Activated B cell treated with CpG ODN at 0.5 μM for 24 hours (primary cell): ENCODE results near the gene TECPR1. TPM values are rescaled to one million over a fixed set of nuclear protein-coding genes. Genes with fewer than 3 reads are reported as not detected.

Experiments used
- ATAC-seq: fragments of 200-7000 bp; cut with Tn5 transposase; one replicate; pipeline ENCODE4 v1.10.0; 2021; ENCODE audit warnings: low read depth, mild to moderate bottlenecking, moderate library complexity
- CTCF ChIA-PET: fragments of 350-600 bp; sonication (Branson Sonifier 250); formaldehyde crosslinking; loops from one replicate; lab custom pipeline; 2021; ENCODE audit warnings: antibody characterized with exemption; lab: Charles Lee
- POLR2A ChIA-PET: fragments of 350-600 bp; sonication (Branson Sonifier 250); formaldehyde crosslinking; loops from one replicate; lab custom pipeline; 2021; ENCODE audit warnings: antibody characterized with exemption; lab: Charles Lee
- DNase-seq: peaks from one replicate; pipeline ENCODE4 v3.0.0; 2022
- H3K27ac Mint-ChIP-seq: one replicate; pipeline ENCODE4 v1.8.0; 2020; ENCODE audit warnings: mixed read lengths
- H3K27me3 Mint-ChIP-seq: one replicate; pipeline ENCODE4 v1.8.0; 2021; ENCODE audit warnings: mixed read lengths
- H3K36me3 Mint-ChIP-seq: one replicate; pipeline ENCODE4 v1.8.0; 2021; ENCODE audit warnings: low read depth, mixed read lengths
- H3K4me1 Mint-ChIP-seq: one replicate; pipeline ENCODE4 v1.8.0; 2021; ENCODE audit warnings: mixed read lengths
- H3K4me3 Mint-ChIP-seq: one replicate; pipeline ENCODE4 v1.8.0; 2020; ENCODE audit warnings: mild to moderate bottlenecking, mixed read lengths
- H3K9me3 Mint-ChIP-seq: one replicate; pipeline ENCODE4 v1.8.0; 2020; ENCODE audit warnings: mixed read lengths
- intact Hi-C: fragments of 100-400 bp; cut with micrococcal nuclease; formaldehyde crosslinking; loops from one replicate; pipeline ENCODE4 v1.15.1; 2024
- total RNA-seq: library from RNA; stranded (reverse); gene quantifications from 2 replicates; pipeline ENCODE4 v1.2.3, GENCODE V29; 2022
- TF ChIP-seq, protein P1 (sequence below): fragments of 200-600 bp; IDR thresholded peaks from one replicate; pipeline ENCODE4 v1.8.0; 2022; ENCODE audit warnings: antibody characterized with exemption, mild to moderate bottlenecking

The TECPR1 gene
- total RNA-seq, 1 donor from 2014 or later, result 34.5 TPM

DNA sequence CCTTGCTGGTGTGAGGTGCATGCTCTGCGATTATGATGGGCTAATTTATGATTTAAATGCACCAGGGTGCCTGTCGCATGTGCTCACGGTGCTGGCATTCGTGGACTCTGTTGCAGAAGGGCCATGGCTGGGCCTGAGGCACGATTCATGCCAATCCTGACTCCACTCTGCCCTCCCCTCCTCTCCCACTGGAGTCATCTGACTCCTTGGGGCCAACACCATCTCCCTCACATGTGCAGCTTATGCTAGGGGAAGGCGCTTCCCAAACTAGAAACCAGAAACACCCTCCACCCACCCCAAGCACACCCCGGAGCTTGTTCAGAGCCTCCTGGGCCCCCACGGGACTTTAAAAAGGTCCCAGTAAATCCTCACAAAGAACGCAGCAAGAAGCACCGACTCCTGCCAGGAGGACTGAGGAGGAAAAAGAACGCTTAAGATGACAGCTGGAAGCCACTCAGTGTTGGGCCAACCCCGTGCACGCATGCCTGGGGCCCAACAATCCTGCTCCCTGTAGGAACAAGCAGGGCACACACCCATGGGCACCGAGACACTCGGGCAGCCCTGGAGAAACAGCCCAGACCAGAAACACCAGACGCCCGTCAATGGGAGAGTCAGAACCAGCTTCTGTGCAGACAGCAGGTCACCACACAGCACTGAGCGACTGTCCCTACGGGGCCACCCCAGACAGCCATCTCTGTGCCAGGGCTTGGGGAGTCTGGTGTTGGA lies 43.6 kb upstream of the TECPR1 start:
- no peaks in the 10 kb centered on the region for H3K9me3 Mint-ChIP-seq
- H3K36me3 Mint-ChIP-seq, result peaks cover 30% of the 10 kb centered on the region
- H3K4me1 Mint-ChIP-seq, result no peaks in the 10 kb centered on the region
- TF ChIP-seq, protein P1, sequence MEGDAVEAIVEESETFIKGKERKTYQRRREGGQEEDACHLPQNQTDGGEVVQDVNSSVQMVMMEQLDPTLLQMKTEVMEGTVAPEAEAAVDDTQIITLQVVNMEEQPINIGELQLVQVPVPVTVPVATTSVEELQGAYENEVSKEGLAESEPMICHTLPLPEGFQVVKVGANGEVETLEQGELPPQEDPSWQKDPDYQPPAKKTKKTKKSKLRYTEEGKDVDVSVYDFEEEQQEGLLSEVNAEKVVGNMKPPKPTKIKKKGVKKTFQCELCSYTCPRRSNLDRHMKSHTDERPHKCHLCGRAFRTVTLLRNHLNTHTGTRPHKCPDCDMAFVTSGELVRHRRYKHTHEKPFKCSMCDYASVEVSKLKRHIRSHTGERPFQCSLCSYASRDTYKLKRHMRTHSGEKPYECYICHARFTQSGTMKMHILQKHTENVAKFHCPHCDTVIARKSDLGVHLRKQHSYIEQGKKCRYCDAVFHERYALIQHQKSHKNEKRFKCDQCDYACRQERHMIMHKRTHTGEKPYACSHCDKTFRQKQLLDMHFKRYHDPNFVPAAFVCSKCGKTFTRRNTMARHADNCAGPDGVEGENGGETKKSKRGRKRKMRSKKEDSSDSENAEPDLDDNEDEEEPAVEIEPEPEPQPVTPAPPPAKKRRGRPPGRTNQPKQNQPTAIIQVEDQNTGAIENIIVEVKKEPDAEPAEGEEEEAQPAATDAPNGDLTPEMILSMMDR, result no peak
- DNase-seq (no peak), ATAC-seq (no peak)
- intact Hi-C loops, result loop anchor here (1.0 to 2.0 kb wide), 3 partner anchors 106 to 545 kb away; partner anchors contain the start of gene BAIAP2L1
- no peak overlapping the region for H3K4me3 Mint-ChIP-seq
- ChIA-PET CTCF (interaction anchor here (0.9 to 1.4 kb wide), 2 partner anchors 106 to 450 kb away, joined by 3 to 5 read pairs; no protein-coding TSS in a partner anchor), POLR2A (no interaction called here)
- no peaks in the 10 kb centered on the region for H3K27me3 Mint-ChIP-seq
- H3K27ac Mint-ChIP-seq, result no peak overlapping the region

DNA sequence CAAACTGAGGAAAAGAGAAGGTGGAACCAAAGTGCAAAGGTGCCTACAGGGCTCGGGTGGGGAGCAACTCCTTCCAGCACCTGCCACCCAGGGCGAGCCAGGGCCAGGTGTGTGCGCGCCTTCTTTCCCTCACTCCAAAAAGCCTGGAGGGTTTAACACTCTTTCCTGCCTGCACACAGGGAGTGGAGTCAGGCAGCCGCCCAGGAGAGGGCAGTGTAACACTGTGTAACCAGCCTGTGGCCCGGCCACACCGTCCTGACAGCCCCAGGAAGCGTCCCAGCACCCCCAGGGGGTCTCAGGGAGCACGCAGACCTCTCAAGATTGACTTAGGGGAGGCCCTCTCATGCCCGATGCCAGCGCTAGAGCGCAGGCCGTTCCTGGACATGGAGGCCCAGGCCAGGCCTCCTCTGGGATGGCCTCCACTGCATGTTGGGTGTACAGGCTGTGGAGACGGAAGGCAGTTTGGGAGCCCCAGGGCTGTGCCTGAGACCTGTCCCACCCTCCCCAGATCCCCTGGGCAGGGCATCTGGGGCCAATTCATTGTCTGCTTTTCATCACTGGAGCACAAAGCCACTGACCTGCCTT lies 42.9 kb upstream of the TECPR1 start:
- H3K36me3 Mint-ChIP-seq, result peaks cover 30% of the 10 kb centered on the region
- ChIA-PET POLR2A (no interaction called here), CTCF (interaction anchor here (0.9 to 2.8 kb wide), 5 partner anchors 106 to 547 kb away, joined by 4 to 8 read pairs (median 5); partner anchors contain the start of gene BAIAP2L1)
- no peak overlapping the region for H3K4me3 Mint-ChIP-seq
- H3K27me3 Mint-ChIP-seq, result no peaks in the 10 kb centered on the region
- H3K4me1 Mint-ChIP-seq, result no peaks in the 10 kb centered on the region
- intact Hi-C loops, result loop anchor here (1.0 to 2.0 kb wide), 4 partner anchors 106 to 546 kb away; partner anchors contain the start of gene BAIAP2L1
- H3K9me3 Mint-ChIP-seq, result no peaks in the 10 kb centered on the region
- DNase-seq (peak; percentile 49), ATAC-seq (peak; percentile 79)
- TF ChIP-seq, protein P1, result no peak
- no peak overlapping the region for H3K27ac Mint-ChIP-seq

DNA sequence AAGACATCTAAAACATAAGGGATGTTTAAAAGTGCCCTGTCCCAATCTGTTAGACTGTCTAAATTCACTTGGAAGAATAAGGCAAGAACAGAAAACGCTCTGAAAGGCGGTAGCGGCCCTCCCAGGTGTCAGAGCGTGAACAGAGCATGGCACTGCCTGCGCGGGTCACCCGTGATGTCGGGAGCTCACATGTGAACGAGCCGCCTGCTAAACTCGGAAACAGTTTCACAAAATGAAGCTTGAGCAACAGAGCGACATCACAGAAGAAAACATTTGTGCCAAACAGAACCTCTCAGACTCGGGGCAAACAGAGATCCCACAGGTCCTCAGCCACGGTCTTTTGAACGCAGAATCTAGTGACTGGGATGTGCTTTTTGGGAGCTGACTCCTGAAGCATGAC lies 42.3 kb upstream of the TECPR1 start:
- H3K36me3 Mint-ChIP-seq, result peaks cover 30% of the 10 kb centered on the region
- H3K9me3 Mint-ChIP-seq, result no peaks in the 10 kb centered on the region
- no peaks in the 10 kb centered on the region for H3K27me3 Mint-ChIP-seq
- no peak overlapping the region for H3K4me3 Mint-ChIP-seq
- ChIA-PET POLR2A (no interaction called here), CTCF (interaction anchor here (0.9 to 2.8 kb wide), 4 partner anchors 107 to 547 kb away, joined by 4 to 8 read pairs (median 6); partner anchors contain the start of gene BAIAP2L1)
- intact Hi-C loops, result loop anchor here (1.0 to 2.0 kb wide), 2 partner anchors 451 to 546 kb away; no protein-coding TSS in a partner anchor
- ATAC-seq, result no peak
- no peaks in the 10 kb centered on the region for H3K4me1 Mint-ChIP-seq
- no peak overlapping the region for H3K27ac Mint-ChIP-seq
- no peak for DNase-seq
- TF ChIP-seq, protein P1, result no peak

DNA sequence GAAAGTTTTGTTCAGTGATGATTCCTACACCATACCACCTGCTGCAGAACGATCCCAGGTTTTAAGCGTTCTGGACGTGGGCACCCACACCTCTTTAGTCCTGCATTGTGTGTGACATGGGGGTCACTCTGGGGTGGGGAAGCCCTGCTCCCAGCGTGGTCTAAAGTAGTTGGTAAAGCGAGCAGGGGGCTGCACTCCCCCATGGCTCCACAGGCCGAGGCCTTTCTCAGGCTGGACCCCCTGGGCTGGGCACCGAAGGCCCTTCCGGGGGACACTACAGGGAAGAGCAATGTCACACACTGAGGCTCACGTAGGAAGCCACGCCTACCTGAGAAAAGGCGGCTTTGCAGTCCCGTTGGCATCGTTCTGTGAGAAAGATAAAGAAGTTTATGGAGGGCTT lies 41.7 kb upstream of the TECPR1 start:
- H3K4me1 Mint-ChIP-seq, result no peaks in the 10 kb centered on the region
- TF ChIP-seq, protein P1, result no peak
- intact Hi-C loops, result loop anchor here (1.0 to 2.0 kb wide), 2 partner anchors 452 to 547 kb away; no protein-coding TSS in a partner anchor
- ATAC-seq, result no peak
- ChIA-PET POLR2A (no interaction called here), CTCF (interaction anchor here (1.0 to 2.8 kb wide), 4 partner anchors 107 to 548 kb away, joined by 4 to 8 read pairs (median 6); partner anchors contain the start of gene BAIAP2L1)
- peaks cover 30% of the 10 kb centered on the region for H3K36me3 Mint-ChIP-seq
- no peak overlapping the region for H3K27ac Mint-ChIP-seq
- no peaks in the 10 kb centered on the region for H3K9me3 Mint-ChIP-seq
- H3K4me3 Mint-ChIP-seq, result no peak overlapping the region
- DNase-seq, result no peak
- no peaks in the 10 kb centered on the region for H3K27me3 Mint-ChIP-seq

DNA sequence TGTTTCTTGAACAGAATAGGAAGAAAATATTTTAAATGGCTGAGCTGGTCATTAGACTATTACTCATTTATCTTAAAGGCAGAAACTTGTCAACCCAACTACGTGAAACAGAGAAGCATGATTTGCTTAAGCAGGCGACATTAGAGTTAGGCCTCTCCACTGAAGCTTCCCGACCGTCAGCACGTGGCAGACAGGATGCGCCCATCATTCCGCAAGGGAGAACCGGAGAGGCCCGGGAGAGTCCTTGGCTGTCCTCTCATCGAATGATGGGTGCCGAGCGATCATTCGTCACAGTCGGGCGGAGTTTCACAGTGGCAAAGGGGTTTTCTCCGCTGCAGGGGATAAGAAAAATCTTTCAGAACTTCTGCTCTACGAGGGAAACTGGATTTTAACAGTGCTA lies 41.2 kb upstream of the TECPR1 start:
- Mint-ChIP-seq H3K36me3 (peaks cover 35% of the 10 kb centered on the region), H3K27me3 (no peaks in the 10 kb centered on the region), H3K27ac (no peak overlapping the region), H3K9me3 (no peaks in the 10 kb centered on the region), H3K4me1 (peaks cover 2% of the 10 kb centered on the region), H3K4me3 (no peak overlapping the region)
- intact Hi-C loops, result no loop called here
- CTCF ChIA-PET, result interaction anchor here (0.6 to 2.8 kb wide), 5 partner anchors 108 to 548 kb away, joined by 3 to 8 read pairs (median 3); partner anchors contain the start of gene BAIAP2L1
- POLR2A ChIA-PET, result no interaction called here
- DNase-seq (no peak), ATAC-seq (no peak)
- TF ChIP-seq, protein P1, result no peak
